Ishikawa (cell line): Measurements from ENCODE around the gene ALDH3A1.

Experiments
- CEBPB ChIP-seq: IDR thresholded peaks from 2 replicates; pipeline ENCODE4 v1.6.1; 2012
- CREB1 ChIP-seq: IDR thresholded peaks from 2 replicates; pipeline ENCODE4 v1.6.1; 2012; ENCODE audit warnings: low read depth
- EGR1 ChIP-seq: IDR thresholded peaks from 2 replicates; pipeline ENCODE4 v1.6.1; 2012
- EP300 ChIP-seq: IDR thresholded peaks from 2 replicates; pipeline ENCODE4 v1.6.1; 2012; ENCODE audit warnings: borderline replicate concordance
- FOXM1 ChIP-seq: IDR thresholded peaks from 2 replicates; pipeline ENCODE4 v1.6.1; 2012; ENCODE audit warnings: low read depth, borderline replicate concordance
- MAX ChIP-seq: IDR thresholded peaks from 2 replicates; pipeline ENCODE4 v1.6.1; 2012
- NFIC ChIP-seq: IDR thresholded peaks from 2 replicates; pipeline ENCODE4 v1.6.1; 2012
- RAD21 ChIP-seq: IDR thresholded peaks from 2 replicates; pipeline ENCODE4 v1.6.1; 2012; ENCODE audit warnings: low read depth
- REST ChIP-seq: IDR thresholded peaks from 2 replicates; pipeline ENCODE4 v1.6.1; 2012; ENCODE audit warnings: low read depth, mild to moderate bottlenecking
- TAF1 ChIP-seq: IDR thresholded peaks from 2 replicates; pipeline ENCODE4 v1.6.1; 2012; ENCODE audit warnings: low read depth, mild to moderate bottlenecking
- TCF12 ChIP-seq: IDR thresholded peaks from 2 replicates; pipeline ENCODE4 v1.6.1; 2012; ENCODE audit warnings: low read depth
- USF1 ChIP-seq: IDR thresholded peaks from 2 replicates; pipeline ENCODE4 v1.6.1; 2012
- YY1 ChIP-seq: IDR thresholded peaks from 2 replicates; pipeline ENCODE4 v1.6.1; 2012; ENCODE audit warnings: low read depth
- ZBTB7A ChIP-seq: IDR thresholded peaks from 2 replicates; pipeline ENCODE4 v1.6.1; 2012; ENCODE audit warnings: low read depth

- TF ChIP-seq MAX (no peak), YY1 (no peak), REST (no peak), CEBPB (no peak), NFIC (no peak), EP300 (no peak), EGR1 (no peak), USF1 (no peak), FOXM1 (no peak), RAD21 (no peak), TAF1 (no peak), ZBTB7A (no peak), TCF12 (no peak), CREB1 (no peak)
Measured at GRCh38 chr17:19741832-19742457, 6.2 kb downstream of the ALDH3A1 start.
